GM19035 (cell line): ENCODE data around the gene GFI1.
"Not testable (repeated sequence)": the region's sequence is repeated elsewhere in the genome, so short reads cannot be mapped to it uniquely, and the experiment has no call there.

Source experiments
- ATAC-seq: cut with Tn5 transposase; IDR thresholded peaks from one replicate; pipeline ENCODE4 v1.9.1; 2021; ENCODE audit not compliant: unreplicated experiment

GFI1 gene

GRCh38 chr1:92466683-92467352 lies 19.9 kb downstream of the GFI1 start:
- no peak for ATAC-seq

- no peak for ATAC-seq
These were observed 21.5 kb downstream of the GFI1 start for GRCh38 chr1:92465256-92465647.

GRCh38 chr1:92464588-92465255 lies 22.0 kb downstream of the GFI1 start:
- ATAC-seq: no peak

- ATAC-seq: peak; percentile 73
These were observed 25.2 kb downstream of the GFI1 start for GRCh38 chr1:92461364-92462097.

- no peak for ATAC-seq
These were observed 26.8 kb downstream of the GFI1 start for GRCh38 chr1:92459871-92460320.

GRCh38 chr1:92458146-92458545 lies 28.6 kb downstream of the GFI1 start:
- no peak for ATAC-seq

GRCh38 chr1:92447976-92448375 lies 38.7 kb downstream of the GFI1 start:
- no peak for ATAC-seq

GRCh38 chr1:92447033-92447681 lies 39.6 kb downstream of the GFI1 start:
- ATAC-seq: no peak

- no peak for ATAC-seq
These were observed 40.2 kb downstream of the GFI1 start for GRCh38 chr1:92446546-92446945.

GRCh38 chr1:92445865-92446264 lies 40.9 kb downstream of the GFI1 start:
- no peak for ATAC-seq

- ATAC-seq: no peak
These were observed 42.4 kb downstream of the GFI1 start for GRCh38 chr1:92444351-92444750.

- no peak for ATAC-seq
These were observed 42.8 kb downstream of the GFI1 start for GRCh38 chr1:92443893-92444292.

- no peak for ATAC-seq
These were observed 44.4 kb downstream of the GFI1 start for GRCh38 chr1:92442351-92442750.

GRCh38 chr1:92441697-92442342 lies 44.9 kb downstream of the GFI1 start:
- ATAC-seq: no peak

GRCh38 chr1:92441316-92441696 lies 45.4 kb downstream of the GFI1 start:
- no peak for ATAC-seq

- ATAC-seq: no peak
These were observed 47.4 kb downstream of the GFI1 start for GRCh38 chr1:92439291-92439690.

- not testable (repeated sequence) for ATAC-seq
These were observed 52.2 kb downstream of the GFI1 start for GRCh38 chr1:92434572-92434971.

GRCh38 chr1:92430030-92430429 lies 56.7 kb downstream of the GFI1 start:
- ATAC-seq: no peak

GRCh38 chr1:92425617-92426016 lies 61.1 kb downstream of the GFI1 start:
- ATAC-seq: no peak
